ENCODE data around the gene PELI1. TPM values are rescaled to one million over a fixed set of nuclear protein-coding genes. Genes with fewer than 3 reads are reported as not detected.
A peak's percentile ranks its signal among the peaks of the same experiment; 100 is the strongest.

PELI1 gene
- total and polyA plus RNA-seq, 2 experiments from 2014 or later = 30.5 to 62.9 TPM

- Histone ChIP-seq H3K36me3 (replicated peaks; ENCODE audit: insufficient read depth, low read depth) (no peaks in the 10 kb centered on the region), H3K79me2 (no peaks in the 10 kb centered on the region), H3K27me3 (no peaks in the 10 kb centered on the region), H3K9me3 (ENCODE audit: low read depth) (no peaks in the 10 kb centered on the region), H3K4me2 (peak overlapping the region; percentile 16), H3K9me2 (replicated peaks; ENCODE audit: insufficient read depth) (no peaks in the 10 kb centered on the region), H3K4me1 (ENCODE audit: insufficient read depth) (peaks cover 16% of the 10 kb centered on the region), H2AFZ (no peak overlapping the region), H4K20me1 (ENCODE audit: insufficient read depth, poor library complexity, severe bottlenecking) (no peaks in the 10 kb centered on the region), H3K27ac (peak overlapping the region; percentile 78), H3K4me3 (no peak overlapping the region)
- peak; percentile 32 for DNase-seq (ENCODE audit: low spot score)
- TF ChIP-seq CTCF (IDR thresholded peaks at IDR 0.05; ENCODE audit: poor library complexity) = no peak
- TF ChIP-seq EZH2 (IDR thresholded peaks at IDR 0.05; ENCODE audit: borderline replicate concordance) = no peak
These were observed 81.4 kb downstream of the PELI1 start for GRCh38 chr2:64062840-64063239.

GRCh38 chr2:64059270-64059669, 85.0 kb downstream of the PELI1 start:
- no peak overlapping the region for H2AFZ ChIP-seq
- DNase-seq (ENCODE audit: low spot score) = no peak
- no peak overlapping the region for H3K4me2 ChIP-seq
- no peaks in the 10 kb centered on the region for H3K36me3 ChIP-seq (replicated peaks; ENCODE audit: insufficient read depth, low read depth)
- H3K9me2 ChIP-seq (replicated peaks; ENCODE audit: insufficient read depth) = no peaks in the 10 kb centered on the region
- TF ChIP-seq EZH2 (IDR thresholded peaks at IDR 0.05; ENCODE audit: borderline replicate concordance) (no peak), CTCF (IDR thresholded peaks at IDR 0.05; ENCODE audit: poor library complexity) (no peak), EZH2phosphoT487 (IDR thresholded peaks at IDR 0.05; ENCODE audit: low read depth, severe bottlenecking, unreplicated experiment) (no peak)
- no peak overlapping the region for H3K27ac ChIP-seq
- no peaks in the 10 kb centered on the region for H3K27me3 ChIP-seq
- H3K9me3 ChIP-seq (ENCODE audit: low read depth) = no peaks in the 10 kb centered on the region
- no peaks in the 10 kb centered on the region for H4K20me1 ChIP-seq (ENCODE audit: insufficient read depth, poor library complexity, severe bottlenecking)
- H3K4me1 ChIP-seq (ENCODE audit: insufficient read depth) = peaks cover 17% of the 10 kb centered on the region
- H3K79me2 ChIP-seq = no peaks in the 10 kb centered on the region
- no peak overlapping the region for H3K4me3 ChIP-seq

GRCh38 chr2:64056021-64056420, 88.2 kb downstream of the PELI1 start:
- no peaks in the 10 kb centered on the region for H3K27me3 ChIP-seq

More at GRCh38 chr2:64056021-64056420, 88.2 kb downstream of the PELI1 start:
- Histone ChIP-seq H3K9me2 (replicated peaks; ENCODE audit: insufficient read depth) (no peaks in the 10 kb centered on the region), H3K27ac (no peak overlapping the region), H2AFZ (no peak overlapping the region), H3K4me3 (no peak overlapping the region), H3K9me3 (ENCODE audit: low read depth) (no peaks in the 10 kb centered on the region), H4K20me1 (ENCODE audit: insufficient read depth, poor library complexity, severe bottlenecking) (no peaks in the 10 kb centered on the region), H3K79me2 (no peaks in the 10 kb centered on the region), H3K4me2 (no peak overlapping the region), H3K36me3 (replicated peaks; ENCODE audit: insufficient read depth, low read depth) (no peaks in the 10 kb centered on the region), H3K4me1 (ENCODE audit: insufficient read depth) (peaks cover 3% of the 10 kb centered on the region)
- no peak for DNase-seq (ENCODE audit: low spot score)
- TF ChIP-seq CTCF (IDR thresholded peaks at IDR 0.05; ENCODE audit: poor library complexity) (no peak), EZH2 (IDR thresholded peaks at IDR 0.05; ENCODE audit: borderline replicate concordance) (no peak), EZH2phosphoT487 (IDR thresholded peaks at IDR 0.05; ENCODE audit: low read depth, severe bottlenecking, unreplicated experiment) (no peak)
- whole genome bisulfite sequencing (ENCODE audit: low lambda C conversion rate, missing lambda C conversion rate) = 80% methylated on average over 2 of the region's 2 CpGs

Data from hepatocyte (in vitro differentiated cells).